ENCODE results near the gene GIPC1.
A peak's percentile ranks its signal among the peaks of the same experiment; 100 is the strongest.

GIPC1 gene

GRCh38 chr19:14494411-14494810 is 1.5 kb downstream of the GIPC1 start:
- DNase-seq (ENCODE audit: low read depth): no peak

- DNase-seq (ENCODE audit: low read depth): no peak
These were observed 3.1 kb downstream of the GIPC1 start for GRCh38 chr19:14492756-14493337.

DNA sequence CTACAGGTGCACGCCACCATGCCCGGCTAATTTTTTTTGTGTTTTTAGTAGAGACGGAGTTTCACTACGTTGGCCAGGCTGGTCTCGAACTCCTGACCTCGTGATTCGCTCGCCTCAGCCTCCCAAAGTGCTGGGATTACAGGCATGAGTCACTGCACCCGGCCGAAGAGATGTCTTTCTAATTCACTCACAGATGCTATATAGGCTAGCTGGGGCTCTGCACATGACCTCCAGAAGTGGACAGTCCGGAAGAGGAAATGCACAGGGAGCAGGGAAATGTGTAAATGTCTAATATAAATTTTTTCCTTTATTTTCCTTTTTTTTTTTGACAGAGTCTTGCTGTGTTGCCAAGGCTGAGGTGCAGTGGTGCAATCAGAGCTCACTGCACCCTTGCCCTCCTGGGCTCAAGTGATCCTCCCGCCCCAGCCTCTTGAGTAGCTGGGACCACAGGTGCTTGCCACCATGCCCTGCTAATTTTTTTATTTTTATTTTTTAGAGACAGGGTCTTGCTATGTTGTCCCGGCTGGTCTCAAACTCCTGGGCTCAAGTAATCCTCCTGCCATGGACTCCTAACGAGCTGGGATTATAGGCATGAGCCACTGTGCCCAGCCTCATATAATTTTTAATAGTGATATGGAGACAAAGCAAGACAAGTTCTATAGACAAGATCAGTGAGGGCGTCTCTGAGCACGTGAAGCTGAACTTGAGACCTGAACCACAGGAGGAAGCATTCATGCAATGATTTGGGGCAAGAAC is 8.4 kb downstream of the GIPC1 start:
- DNase-seq (ENCODE audit: low read depth): no peak

GRCh38 chr19:14482172-14482941 is 13.6 kb downstream of the GIPC1 start:
- DNase-seq (ENCODE audit: low read depth): no peak

DNA sequence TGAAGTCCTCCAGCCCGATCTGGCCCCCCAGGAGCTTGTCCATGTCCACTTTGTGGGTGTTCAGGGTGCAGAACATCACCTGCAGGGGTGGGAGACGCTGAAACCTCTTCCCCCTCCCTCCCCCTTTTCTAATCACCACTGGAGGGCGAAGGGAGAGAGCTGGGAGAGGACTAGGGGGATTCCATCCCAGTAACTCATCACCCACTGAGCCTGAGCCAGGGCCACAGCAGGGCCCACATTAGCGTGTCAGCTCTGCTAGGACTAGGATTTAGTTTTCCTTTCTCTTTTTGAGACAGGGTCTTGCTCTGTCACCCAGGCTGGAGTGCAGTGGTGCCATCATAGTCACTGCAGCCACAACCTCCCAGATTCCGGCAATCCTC is 15.2 kb downstream of the GIPC1 start:
- DNase-seq (ENCODE audit: low read depth): no peak

DNA sequence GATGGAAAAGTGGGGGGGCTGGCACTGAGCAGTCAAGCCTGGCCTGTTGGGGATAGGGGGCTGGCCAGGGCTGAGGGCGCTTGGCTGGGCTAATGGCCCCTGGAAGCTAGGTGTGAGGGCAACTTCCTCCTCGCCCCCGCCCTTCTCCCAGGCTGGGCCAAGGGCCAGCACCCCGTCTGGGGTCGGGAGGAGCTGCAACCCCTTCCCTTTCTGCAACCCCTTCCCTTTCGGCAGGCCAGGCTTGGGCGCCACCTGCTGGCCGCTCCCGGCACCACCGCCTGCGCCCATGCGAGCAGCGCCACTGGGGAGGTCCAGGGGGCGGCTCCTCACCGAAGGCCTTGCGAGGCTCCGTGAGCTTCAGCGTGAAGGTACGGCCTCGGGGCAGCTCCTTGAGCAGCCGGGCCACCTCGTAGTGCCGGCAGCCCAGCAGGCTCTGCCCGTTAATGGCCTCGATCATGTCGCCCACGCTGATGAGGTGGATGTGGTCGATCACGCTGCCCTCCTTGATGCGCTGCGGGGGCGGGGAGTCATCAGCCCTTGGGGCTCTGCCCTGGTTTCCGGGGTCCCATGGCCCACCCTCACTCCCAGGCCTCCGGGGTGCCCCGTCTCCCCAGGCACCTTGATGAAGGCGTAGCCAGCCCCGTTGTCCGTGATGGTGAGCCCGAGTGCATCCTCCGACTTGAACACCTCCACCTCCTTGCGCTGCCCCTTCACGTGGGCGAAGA is 15.8 kb downstream of the GIPC1 start:
- peak; percentile 49 for DNase-seq (ENCODE audit: low read depth)

- no peak for DNase-seq (ENCODE audit: low read depth)
These were observed 16.5 kb downstream of the GIPC1 start for GRCh38 chr19:14479309-14479974.

DNA sequence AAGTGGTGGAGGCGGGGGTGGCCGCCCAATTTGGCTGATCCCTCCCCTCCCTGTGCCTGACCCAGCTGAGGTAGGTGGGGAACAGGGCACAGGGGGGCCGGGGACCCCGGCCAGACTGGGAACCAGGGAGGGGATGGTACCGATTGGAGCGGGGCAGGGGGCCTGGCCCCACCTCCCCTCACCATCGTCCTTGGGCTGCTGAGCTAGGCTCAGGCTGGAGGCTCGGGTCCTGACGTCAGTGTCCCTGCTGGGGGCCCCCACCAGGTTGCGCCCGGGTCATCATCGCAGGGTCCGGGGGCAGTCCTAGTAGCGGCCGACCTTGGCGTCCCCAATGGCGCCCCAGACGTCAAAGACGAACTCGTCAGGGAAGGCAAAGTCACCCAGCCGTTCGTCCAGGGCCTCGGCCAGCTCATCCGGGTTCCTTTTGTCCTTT is 17.8 kb downstream of the GIPC1 start:
- no peak for DNase-seq (ENCODE audit: low read depth)

DNA sequence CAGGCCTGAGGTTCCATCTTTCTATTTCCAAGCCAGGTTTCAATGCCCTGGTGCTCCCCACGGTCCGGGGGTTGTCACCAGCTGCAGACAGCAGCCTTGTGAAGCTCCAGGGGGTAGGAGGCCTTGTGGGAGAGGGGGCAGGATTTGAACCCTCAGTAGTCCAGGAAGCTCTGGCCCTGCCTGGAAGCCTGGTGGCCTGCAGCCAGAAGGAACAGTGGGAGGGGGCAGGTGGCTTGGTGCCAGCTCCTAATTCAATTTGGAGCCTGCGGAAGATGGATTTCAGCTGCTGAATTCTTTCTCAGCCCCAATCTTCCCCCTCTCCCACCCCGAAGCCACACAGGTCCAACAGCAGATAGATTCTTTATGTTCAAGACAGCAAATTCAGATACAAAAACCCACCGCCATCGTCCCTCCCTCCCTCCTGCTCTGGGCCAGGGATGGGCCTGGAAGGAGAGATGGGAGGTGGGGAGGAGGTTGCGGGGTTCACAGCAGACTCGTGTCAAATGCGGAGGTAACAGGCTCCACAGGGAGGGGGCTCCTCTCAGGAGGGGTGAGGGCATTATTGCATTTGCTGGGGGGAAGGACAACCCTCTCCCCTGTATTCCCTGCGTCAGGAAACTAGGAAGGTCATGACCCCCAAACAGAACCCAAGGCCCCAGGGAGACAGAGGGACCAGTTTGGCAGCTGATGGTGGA is 18.4 kb downstream of the GIPC1 start:
- DNase-seq (ENCODE audit: low read depth): no peak

GRCh38 chr19:14476673-14477401 is 19.1 kb downstream of the GIPC1 start:
- no peak for DNase-seq (ENCODE audit: low read depth)

- DNase-seq (ENCODE audit: low read depth): no peak
These were observed 19.6 kb downstream of the GIPC1 start for GRCh38 chr19:14476327-14476672.

DNA sequence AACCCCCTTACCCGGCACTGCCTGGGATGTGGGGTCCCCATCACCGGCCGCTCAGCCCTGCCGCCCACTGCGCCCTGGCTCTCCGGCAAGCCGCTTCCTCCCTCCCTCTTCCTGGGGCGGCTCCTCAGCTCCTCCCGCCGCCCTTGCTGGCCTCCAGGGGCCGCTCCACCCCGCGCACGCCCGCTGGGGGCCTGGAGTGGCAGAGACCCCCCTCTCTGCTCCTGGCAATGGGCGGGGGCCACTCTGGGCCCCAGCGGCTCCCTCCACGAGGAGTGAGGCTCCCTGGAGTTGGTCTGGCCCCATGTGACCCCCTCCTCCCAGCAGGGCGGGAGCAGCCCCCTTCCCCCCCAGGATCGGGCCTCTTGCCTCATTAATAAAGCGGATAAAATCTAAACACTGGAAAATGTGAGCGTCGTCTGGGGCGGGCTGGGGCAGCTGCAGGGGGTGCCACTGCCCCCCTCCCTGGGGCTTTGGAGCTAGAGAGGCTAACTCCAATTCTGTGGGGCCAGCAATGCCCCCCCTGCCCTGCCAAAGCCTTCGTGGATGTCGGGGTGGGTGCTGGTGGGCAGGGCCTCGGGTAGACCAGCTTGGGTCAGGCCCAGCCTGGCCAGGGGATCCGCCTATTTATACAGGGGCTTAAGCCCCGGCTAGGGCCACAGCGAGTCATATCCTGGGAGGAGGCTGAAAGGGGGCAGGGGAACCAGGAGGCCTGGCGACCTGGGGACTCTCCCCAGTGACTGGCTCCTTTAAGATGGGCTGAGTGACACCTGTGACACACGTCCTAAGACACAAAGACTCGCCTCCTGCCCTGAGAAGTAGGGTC is 20.5 kb downstream of the GIPC1 start, which contains the start of gene PTGER1:
PTGER1 (minus strand) TSS at position 104 of the 823 bp plus-strand sequence. CDS start 1,034 bp downstream, outside the sequence.
- no peak for DNase-seq (ENCODE audit: low read depth)

DNA sequence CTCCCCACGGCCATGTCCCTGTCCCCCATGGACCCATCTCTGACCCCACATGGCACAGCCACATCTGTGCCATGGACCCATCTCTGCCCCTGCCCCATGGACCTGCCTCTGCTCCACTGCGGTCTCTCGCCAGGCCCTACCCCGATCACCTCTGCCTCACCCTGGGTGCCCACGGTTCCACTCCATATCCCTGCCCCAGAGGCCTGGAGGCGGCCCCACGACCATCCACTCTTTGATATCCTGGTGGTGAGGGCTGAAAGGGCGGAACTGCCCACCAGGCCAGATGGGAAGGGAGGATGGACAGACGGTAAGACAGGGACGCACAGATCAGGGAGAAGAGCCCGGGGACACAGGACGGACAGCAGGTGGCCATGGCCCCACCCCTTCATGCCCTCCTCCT is 21.1 kb downstream of the GIPC1 start:
- DNase-seq (ENCODE audit: low read depth): no peak

DNA sequence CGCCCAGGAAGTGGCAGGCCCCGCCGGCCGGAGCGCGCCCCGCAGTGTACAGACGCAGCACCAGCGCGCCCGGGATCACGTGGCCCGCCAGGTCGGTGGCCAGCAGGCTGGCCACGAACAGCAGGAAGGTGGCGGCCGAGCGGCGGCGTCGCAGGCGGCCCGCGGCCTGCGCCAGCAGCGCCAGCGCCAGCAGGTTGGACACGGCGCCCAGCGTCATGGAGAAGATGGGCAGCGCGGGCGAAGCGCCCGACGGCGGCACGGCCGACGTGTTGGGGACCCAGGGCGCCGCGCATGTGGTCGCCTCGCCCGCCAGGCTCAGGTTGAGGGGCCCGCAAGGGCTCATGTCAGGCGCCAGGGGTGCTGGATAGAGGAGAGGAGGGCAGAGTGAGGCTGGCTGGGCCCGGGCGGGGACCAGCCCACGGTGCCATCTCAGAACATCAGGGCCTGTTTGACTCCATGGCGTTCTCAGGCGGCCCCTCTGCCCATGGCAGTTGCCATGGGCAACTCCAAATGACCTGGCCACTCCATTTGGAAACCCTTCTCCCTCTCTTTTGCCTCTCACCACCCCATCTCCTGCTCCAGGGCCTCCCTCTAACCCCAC is 21.8 kb downstream of the GIPC1 start:
- no peak for DNase-seq (ENCODE audit: low read depth)

DNA sequence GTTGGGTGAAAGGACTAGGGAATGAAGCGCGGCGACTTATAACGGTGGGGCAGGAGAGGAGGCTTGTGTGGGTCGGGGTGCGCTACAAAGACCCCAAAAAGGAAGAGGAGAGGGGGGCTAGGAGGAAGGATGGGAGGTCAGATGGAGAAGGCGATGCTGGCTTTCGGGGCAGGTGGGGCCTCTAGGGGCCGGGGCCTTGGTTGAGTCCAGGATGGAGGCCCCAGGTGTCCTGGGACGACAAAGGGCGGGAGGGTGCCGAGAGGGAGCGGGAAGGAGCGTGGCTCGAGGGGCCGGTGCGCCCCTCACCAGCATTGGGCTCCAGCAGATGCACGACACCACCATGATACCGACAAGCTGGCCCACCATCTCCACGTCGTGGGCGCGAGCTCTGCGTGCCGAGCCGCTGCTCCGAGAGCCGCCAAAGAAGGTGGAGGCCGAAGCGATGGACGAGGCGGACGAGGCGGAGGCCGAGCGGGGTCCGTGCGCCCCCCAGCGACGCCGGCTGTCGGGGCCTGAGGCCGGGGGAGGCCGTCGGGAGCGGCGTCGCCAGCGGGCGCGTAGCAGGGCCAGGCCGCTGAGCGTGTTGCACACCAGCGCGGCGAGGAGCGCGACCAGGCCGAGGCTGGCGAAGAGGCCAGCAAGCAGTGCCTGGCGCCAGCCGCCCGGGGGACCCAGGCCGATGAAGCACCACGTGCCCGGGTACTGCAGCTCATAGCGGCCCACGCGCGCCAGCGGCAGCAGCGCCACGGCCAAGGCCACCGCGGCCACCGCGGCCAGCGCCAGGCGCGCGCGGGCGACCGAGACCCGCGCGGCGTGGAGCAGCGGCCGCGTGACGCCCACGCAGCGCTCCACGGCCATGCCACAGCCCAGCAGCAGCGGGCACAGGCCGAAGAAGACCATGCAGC is 22.6 kb downstream of the GIPC1 start:
- no peak for DNase-seq (ENCODE audit: low read depth)

GRCh38 chr19:14472202-14472938 is 23.6 kb downstream of the GIPC1 start:
- peak; percentile 83 for DNase-seq (ENCODE audit: low read depth)

- no peak for DNase-seq (ENCODE audit: low read depth)
These were observed 24.3 kb downstream of the GIPC1 start for GRCh38 chr19:14471436-14472187.
